ENCODE measurements around the gene STUB1.

DNA sequence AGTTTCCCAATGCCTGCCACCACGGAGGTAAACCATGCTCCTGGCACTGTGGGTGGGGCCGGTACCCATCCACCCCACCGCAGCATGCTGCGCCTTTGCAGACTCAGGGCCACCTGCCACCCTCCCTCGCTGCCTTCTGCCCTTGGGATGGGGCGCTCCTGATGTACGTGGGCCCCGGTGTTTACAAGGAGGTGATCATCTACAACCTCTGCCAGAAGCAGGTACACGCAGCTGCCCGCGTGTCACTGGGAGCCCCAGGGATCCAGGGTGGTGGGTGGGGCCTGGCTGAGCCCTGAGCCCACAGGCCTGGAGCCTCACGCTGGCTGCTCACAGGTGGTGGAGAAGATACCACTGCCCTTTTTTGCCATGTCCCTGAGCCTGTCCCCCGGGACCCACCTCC is 13.6 kb upstream of the STUB1 start:
- TF ChIP-seq, protein P1, sequence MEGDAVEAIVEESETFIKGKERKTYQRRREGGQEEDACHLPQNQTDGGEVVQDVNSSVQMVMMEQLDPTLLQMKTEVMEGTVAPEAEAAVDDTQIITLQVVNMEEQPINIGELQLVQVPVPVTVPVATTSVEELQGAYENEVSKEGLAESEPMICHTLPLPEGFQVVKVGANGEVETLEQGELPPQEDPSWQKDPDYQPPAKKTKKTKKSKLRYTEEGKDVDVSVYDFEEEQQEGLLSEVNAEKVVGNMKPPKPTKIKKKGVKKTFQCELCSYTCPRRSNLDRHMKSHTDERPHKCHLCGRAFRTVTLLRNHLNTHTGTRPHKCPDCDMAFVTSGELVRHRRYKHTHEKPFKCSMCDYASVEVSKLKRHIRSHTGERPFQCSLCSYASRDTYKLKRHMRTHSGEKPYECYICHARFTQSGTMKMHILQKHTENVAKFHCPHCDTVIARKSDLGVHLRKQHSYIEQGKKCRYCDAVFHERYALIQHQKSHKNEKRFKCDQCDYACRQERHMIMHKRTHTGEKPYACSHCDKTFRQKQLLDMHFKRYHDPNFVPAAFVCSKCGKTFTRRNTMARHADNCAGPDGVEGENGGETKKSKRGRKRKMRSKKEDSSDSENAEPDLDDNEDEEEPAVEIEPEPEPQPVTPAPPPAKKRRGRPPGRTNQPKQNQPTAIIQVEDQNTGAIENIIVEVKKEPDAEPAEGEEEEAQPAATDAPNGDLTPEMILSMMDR (IDR thresholded peaks at IDR 0.05; ENCODE audit: extremely low read depth in 1 of 2, insufficient read depth in 1 of 2, low read depth in 1 of 2, low read length in 2 of 2): no peak
- TF ChIP-seq POLR2A (IDR thresholded peaks at IDR 0.05; ENCODE audit: low read depth, low read length) (no peak), EZH2 (IDR thresholded peaks at IDR 0.05; ENCODE audit: borderline replicate concordance, low read depth, low read length, severe bottlenecking) (no peak)

Measured in endothelial cell of umbilical vein (primary cell).